HEK293T (cell line): ENCODE measurements around the gene DLG2.

Source experiments
- BHLHE40 ChIP-seq: fragments of 450-650 bp; IDR thresholded peaks from 2 replicates; pipeline ENCODE4 v1.6.1; 2016; ENCODE audit warnings: mild to moderate bottlenecking, moderate library complexity, borderline replicate concordance
- CTBP1 ChIP-seq: fragments of 450-650 bp; IDR thresholded peaks from 2 replicates; pipeline ENCODE4 v1.6.1; 2016; ENCODE audit warnings: borderline replicate concordance
- FOXA1 ChIP-seq: fragments of 450-650 bp; IDR thresholded peaks from 2 replicates; pipeline ENCODE4 v1.6.1; 2016; ENCODE audit warnings: mild to moderate bottlenecking
- FOXK2 ChIP-seq: fragments of 450-650 bp; IDR thresholded peaks from 2 replicates; pipeline ENCODE4 v1.6.1; 2016; ENCODE audit warnings: mild to moderate bottlenecking
- FOXM1 ChIP-seq: fragments of 450-650 bp; IDR thresholded peaks from 2 replicates; pipeline ENCODE4 v1.6.1; 2017; ENCODE audit warnings: mild to moderate bottlenecking, borderline replicate concordance
- SP1 ChIP-seq: fragments of 450-650 bp; IDR thresholded peaks from 2 replicates; pipeline ENCODE4 v1.6.1; 2017
- TARDBP ChIP-seq: fragments of 450-650 bp; IDR thresholded peaks from 2 replicates; pipeline ENCODE4 v1.6.1; 2016
- ZNF384 ChIP-seq: fragments of 450-650 bp; IDR thresholded peaks from 2 replicates; pipeline ENCODE4 v1.6.1; 2016

GRCh38 chr11:84420271-84420670 lies 1206.9 kb downstream of the DLG2 start:
- TF ChIP-seq SP1 = no peak
- TF ChIP-seq FOXA1 = no peak
- TF ChIP-seq CTBP1 = no peak
- no peak for TF ChIP-seq BHLHE40
- no peak for TF ChIP-seq FOXM1
- no peak for TF ChIP-seq ZNF384
- TF ChIP-seq FOXK2 = no peak
- TF ChIP-seq TARDBP = no peak
